DND-41 (cell line): ENCODE results near the gene WFDC6.

Source experiments
- CTCF ChIP-seq: IDR thresholded peaks from 2 replicates; pipeline ENCODE4 v1.5.1; 2012; ENCODE audit warnings: borderline replicate concordance, low read length, moderate library complexity, mild to moderate bottlenecking; ENCODE audit not compliant: poor library complexity, severe bottlenecking; ENCODE audit errors: extremely low read depth
- EZH2 ChIP-seq: IDR thresholded peaks from 3 replicates; pipeline ENCODE4 v1.6.1; 2012; ENCODE audit warnings: borderline replicate concordance, low read depth, mild to moderate bottlenecking, moderate library complexity, low read length, inconsistent platforms; ENCODE audit not compliant: severe bottlenecking

- TF ChIP-seq CTCF (no peak), EZH2 (no peak)
Observed at GRCh38 chr20:45581702-45582101, 42.4 kb upstream of the WFDC6 start.
